GM18867 (cell line): Measurements from ENCODE around the gene HOXA11.

ENCODE experiments used
- ATAC-seq: cut with Tn5 transposase; IDR thresholded peaks from one replicate; pipeline ENCODE4 v1.9.1; 2021; ENCODE audit warnings: mild to moderate bottlenecking, moderate library complexity; ENCODE audit not compliant: unreplicated experiment

The HOXA11 gene

DNA sequence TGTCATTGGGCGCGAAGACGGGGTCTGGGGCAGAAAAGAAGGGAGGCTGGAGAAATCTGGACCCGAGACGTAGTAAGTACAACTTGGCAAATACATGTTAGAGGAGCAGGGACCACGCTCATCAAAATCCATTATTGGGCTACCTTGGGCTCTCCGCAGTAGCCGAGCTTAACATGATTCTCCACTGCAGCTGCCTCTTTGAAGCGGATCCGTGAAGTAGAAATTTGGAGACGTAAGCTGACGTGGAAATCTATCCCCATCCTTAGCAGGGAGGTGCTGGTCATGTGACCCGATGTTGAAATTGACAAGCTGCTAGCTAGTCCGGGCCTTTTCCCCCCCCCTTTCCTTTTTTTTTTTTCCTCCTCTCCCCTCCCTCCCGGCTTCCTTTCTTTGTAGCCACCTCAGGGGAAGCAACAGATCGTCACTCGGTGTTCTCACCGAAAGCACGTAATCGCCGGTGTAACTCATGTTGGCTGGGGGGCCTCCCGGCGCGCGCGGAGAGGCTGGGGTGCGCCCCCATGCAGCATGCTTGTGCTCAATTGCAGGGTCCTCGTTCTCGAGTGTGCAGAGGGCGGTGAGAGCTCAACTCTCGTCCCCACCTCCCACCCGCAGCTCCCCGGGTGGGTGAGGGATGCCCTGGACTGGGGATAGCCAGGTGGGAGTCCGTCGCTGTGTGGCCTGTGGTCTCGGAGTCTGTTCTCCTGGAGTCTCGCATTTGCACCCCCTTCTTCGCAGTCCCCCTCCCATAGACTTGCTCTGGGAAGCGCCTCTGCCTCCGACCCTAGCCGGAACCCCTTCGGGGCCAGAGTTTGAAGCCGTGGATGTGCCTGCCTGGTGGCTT, at the start of gene HOXA11:
Gene HOXA11, minus strand, starts transcription at position 220 of the 841 bp plus-strand sequence. Its CDS starts 88 bp downstream, at position 132.
- no peak for ATAC-seq

GRCh38 chr7:27229448-27229847, 44.4 kb upstream of the HOXA11 start:
- ATAC-seq = no peak

GRCh38 chr7:27224983-27225934, 40.2 kb upstream of the HOXA11 start:
- ATAC-seq = no peak

GRCh38 chr7:27223941-27224575, 39.0 kb upstream of the HOXA11 start:
- no peak for ATAC-seq

DNA sequence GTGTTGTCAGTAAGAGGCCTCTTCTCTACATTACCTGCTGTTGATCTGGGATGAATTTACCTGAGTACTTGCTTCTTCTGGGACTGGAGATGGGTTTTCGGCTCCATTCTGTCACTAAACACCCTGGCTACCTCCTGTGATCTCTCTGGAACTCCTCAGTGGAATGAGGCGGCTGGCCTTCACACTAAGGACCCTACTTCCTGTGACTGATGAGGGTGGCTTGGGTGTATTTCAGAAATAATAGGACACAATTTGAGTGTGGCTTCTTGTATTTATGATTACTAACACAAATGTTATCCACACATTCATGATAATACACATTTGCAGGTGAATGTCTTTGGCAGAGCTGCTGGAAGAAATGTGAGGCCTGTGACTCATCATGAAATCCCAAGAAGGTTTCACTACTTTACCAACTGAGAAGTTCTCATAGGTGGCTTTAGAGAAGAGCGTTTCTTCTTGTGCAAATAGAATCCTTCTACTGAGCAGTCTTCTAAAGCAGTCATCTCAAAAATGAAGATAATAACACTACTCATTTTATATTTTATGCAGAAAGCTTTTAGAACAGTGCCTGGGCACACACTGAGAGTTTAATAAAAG, 36.3 kb upstream of the HOXA11 start:
- peak; percentile 70 for ATAC-seq

- ATAC-seq = no peak
Measured at GRCh38 chr7:27220440-27220955, 35.5 kb upstream of the HOXA11 start.

GRCh38 chr7:27219821-27220220, 34.8 kb upstream of the HOXA11 start:
- ATAC-seq = no peak

DNA sequence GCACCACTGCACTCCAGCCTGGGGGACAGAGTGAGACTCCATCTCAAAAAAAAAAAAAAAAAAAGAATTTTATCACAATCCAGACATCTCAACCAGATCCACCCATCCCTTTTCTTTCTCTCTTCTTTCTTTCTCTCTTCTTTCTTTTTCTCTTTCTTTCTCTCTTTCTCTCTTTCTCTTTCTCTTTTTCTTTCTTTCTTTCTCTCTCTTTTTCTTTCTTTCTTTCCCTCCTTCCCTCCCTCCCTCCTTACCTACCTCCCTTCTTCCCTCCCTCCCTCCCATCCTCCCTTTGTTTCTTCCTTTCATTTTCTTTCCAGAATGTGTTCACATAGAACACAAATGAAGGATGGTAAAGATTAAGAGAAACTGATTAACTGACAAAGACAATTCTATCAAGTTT, 32.9 kb upstream of the HOXA11 start:
- no peak for ATAC-seq

- no peak for ATAC-seq
Measured at GRCh38 chr7:27215356-27215755, 30.3 kb upstream of the HOXA11 start.

GRCh38 chr7:27214239-27214950, 29.4 kb upstream of the HOXA11 start:
- no peak for ATAC-seq

- ATAC-seq = no peak
Measured at GRCh38 chr7:27213433-27214238, 28.6 kb upstream of the HOXA11 start.

DNA sequence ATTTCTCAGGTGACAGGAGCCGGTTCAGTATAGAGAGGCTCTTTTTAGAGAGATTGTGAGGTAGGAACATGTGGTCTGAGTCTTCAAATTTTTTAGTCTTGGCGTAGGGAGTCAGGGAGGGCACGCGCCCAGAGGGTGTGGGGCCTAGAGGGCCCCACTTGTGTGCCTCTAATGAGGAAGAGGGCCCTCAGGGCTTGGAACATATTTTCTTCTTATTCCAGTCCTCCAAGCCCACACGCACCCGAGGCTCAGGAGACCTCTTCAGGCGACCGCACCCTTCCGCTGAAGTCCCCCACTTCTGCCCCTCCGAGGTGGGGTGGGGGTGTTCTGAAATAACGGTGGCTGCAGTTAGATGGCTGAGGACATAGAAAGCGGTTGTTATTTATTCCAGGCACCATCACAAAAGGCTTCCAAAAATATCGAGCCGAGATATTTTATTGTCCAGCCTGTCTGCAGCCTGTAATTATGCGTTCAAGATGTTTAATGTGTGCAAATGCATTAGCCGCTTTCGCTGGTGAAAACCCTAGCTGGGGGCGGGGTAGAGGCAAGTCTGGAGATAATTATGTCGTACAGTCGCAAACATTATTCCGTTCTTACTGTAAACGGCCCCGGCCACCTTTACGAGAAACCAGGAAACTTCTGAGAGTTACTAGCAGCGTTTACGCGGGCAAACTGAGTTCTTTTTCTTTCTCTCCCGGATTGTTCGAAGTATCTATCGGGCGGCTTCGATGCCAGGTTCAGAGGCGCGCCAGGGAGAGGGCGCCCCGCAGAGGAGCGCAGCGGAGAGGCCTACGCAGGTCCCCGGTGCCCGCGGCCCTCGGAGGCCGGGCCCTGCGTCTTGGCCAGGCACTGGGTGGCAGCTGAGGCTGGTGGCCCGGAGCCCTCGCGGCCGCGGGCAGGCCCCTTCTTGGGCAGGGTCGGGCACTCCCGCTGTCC, 27.7 kb upstream of the HOXA11 start:
- ATAC-seq = no peak

DNA sequence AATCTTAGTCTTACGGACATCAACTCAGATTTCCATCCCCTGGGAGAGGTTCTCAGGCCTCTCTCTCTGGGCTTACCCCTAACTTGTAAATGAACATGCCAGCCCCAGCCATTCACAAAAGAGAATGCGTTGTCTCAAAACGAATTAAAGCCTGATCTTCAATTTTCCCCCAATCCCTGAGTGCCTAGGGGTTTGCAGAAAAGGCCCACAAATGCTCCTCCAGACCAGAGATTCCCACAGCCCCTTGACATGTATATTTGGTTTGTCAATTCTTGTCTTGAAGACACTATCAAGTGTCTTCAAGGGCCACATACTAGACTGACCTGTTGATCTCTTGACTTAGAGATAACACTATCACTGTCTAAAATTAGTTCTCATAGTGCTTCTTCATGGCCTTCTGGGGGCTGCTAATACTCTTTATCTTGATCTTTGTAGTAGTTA, 26.8 kb upstream of the HOXA11 start:
- ATAC-seq = no peak

DNA sequence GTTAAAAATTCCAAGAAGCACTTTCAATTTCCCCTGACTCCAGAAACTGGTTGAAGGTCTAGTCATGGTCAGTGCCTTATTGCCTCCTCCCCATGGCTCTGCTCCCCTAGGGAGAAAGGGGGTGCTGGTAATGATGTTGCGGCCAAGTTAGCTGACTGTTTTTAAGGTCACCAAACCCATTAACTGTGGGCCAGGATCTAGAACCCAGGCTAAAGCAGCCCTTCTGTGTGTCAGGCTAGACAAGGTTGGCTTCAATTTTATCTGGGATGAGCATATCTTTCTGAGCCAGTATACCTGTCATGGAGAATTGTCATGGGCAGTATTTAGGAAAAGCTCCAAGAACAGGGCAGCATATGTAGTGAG, 26.0 kb upstream of the HOXA11 start:
- no peak for ATAC-seq

DNA sequence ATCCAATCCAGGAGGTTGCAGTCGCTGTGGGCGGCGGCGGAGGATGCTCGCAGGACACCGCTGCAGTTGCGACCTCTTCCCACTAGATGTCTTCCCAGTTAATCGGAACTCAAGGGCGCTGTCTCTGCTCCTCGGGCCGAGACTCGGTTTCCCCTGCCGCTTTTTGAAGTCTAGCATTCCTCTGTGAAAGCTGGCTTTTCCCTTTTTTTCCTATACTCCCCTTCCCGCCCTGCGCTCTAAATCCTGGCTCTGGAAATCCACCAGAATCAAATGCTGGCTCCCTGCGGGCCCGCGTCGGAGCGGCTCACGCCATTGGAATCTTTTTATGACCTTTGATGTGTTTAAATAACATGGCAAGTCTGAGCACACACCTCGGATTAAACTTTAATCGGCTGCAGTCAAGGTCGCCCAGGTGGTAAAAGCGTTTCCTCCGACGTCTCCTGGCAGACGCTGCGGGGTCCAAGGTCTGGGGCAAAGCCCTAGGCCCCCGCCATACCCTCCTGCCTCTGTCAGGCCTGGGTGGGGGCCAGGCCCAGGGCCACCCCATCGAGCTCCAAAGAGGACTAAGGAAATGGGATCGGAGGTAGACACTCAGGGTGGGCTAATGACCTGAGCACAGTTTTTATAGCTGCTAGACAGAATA, 25.5 kb upstream of the HOXA11 start:
- no peak for ATAC-seq

DNA sequence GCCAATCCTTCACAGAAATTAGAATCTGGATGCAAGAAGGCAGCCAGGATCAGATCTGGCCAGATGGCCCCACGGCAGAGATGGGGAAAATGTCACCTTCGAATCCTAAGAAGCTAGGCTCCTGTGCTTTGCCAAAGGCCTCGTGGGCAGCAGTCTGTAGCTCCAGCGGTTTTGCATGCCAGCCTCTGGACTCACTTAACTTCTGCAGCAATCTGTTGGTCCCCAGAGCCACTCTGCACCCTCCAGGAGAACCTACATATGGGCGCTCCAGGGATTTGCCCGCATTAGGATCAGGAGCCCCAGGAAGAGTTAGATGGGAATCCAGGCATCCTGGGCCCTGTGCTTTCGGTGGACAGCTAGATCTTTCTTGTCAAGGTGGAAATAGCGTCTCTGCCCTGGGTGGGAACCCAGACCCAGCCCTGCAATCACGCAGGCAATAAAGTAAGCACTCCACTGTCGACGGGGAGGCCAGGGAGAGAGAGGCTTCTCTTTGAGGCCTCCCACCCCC, 25.0 kb upstream of the HOXA11 start:
- no peak for ATAC-seq

GRCh38 chr7:27208998-27209397, 24.0 kb upstream of the HOXA11 start:
- no peak for ATAC-seq
